Esophagus squamous epithelium (tissue), 4 donors: Measurements from ENCODE around the gene BNIP3.

Experiments used
- POLR2A ChIP-seq, 4 donors: fragments of 450-650 bp; IDR thresholded peaks; one replicate each; pipeline ENCODE4 v1.6.1; 2017; ENCODE audit warnings: antibody characterized with exemption in 4 of 4, mild to moderate bottlenecking in 4 of 4, moderate library complexity in 3 of 4
- TF ChIP-seq, protein P1 (sequence below), 6 experiments: fragments of 450-650 bp in 4 of 6; fragments of 200-600 bp in 2 of 6; sonication (generic) in 2 of 6; IDR thresholded peaks; one replicate each; pipeline ENCODE4 v1.5.1; 2016 to 2019; ENCODE audit warnings: antibody characterized with exemption in 6 of 6, mild to moderate bottlenecking in 4 of 6, moderate library complexity in 4 of 6

DNA sequence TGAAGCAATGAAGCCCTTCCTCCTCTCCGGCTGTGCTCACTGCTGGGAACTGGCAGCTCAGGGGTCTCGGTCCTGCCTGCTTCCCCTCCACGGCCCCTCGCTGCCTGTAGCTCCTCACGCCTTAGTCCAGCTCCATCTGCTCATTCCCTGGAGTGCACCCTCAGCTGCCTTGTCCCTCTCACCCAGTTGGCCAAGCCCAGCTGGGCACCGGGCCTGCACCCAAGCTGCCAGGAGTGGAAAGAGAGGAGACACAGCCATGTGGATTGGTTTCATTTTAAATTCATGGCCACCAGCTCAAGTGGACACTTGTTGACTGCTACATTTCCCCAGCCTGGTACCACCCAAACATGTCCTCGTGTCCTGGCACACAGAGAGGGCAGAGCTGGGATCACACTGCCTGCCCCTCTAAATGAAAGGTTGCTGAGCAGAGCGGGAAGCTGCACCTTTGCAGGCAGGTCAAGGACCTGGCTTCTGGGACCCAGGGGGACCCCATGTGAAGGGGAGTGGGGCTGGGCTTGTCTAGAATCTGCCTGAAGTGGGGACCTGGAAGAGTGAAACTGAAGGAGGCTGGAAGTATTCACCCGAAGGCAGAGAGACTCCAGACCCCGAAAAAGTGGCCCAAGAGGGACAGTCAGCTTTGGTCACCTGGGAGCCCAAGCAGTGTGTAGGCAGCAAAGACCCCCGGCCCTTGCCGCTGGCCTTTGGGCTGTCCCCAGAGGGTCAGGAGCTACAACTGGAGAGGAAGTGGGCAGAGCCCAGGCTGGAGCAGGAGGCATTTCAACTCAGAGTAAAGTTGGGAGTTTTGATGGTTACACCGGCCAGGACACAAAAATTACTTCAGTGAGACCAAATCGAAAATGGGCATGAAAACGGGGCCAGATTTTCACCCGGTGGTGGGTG, 15.0 kb upstream of the BNIP3 start:
- TF ChIP-seq, protein P1, sequence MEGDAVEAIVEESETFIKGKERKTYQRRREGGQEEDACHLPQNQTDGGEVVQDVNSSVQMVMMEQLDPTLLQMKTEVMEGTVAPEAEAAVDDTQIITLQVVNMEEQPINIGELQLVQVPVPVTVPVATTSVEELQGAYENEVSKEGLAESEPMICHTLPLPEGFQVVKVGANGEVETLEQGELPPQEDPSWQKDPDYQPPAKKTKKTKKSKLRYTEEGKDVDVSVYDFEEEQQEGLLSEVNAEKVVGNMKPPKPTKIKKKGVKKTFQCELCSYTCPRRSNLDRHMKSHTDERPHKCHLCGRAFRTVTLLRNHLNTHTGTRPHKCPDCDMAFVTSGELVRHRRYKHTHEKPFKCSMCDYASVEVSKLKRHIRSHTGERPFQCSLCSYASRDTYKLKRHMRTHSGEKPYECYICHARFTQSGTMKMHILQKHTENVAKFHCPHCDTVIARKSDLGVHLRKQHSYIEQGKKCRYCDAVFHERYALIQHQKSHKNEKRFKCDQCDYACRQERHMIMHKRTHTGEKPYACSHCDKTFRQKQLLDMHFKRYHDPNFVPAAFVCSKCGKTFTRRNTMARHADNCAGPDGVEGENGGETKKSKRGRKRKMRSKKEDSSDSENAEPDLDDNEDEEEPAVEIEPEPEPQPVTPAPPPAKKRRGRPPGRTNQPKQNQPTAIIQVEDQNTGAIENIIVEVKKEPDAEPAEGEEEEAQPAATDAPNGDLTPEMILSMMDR (IDR thresholded peaks at IDR 0.05), result no peak
- TF ChIP-seq POLR2A (IDR thresholded peaks at IDR 0.05), result no peak
